ENCODE measurements around the gene GNAI3. TPM values are rescaled to one million over a fixed set of nuclear protein-coding genes. Genes with fewer than 3 reads are reported as not detected.

GNAI3 gene
- total and polyA plus RNA-seq, 2 of the 8 experiments (the other 6 are each of a cell fraction or from before 2014, with no cell fraction given): 4.0 to 9.8 TPM

DNA sequence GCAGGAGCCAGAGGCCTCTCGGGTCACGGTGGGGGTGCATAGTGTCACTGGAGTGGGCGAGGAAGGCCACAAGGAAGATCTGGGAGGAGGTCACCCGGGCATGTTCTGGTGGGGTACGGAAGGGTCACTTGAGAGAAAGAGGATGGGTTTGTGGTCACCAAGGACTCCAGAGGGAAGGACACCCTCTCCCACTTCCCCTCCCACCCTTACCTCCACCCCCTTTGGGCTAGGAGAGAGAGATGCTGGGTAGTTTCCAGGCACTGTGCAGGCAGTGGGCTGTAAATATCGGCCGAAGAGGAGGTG lies 39.6 kb upstream of the GNAI3 start (continued):
- TF ChIP-seq EP300 (IDR thresholded peaks at IDR 0.05; ENCODE audit: borderline replicate concordance in 1 of 2, low read depth in 2 of 2, low read length in 2 of 2): no peak
- no peak for TF ChIP-seq MAFK (IDR thresholded peaks at IDR 0.05; ENCODE audit: low read depth, low read length)
- no peak for TF ChIP-seq HDAC6 (IDR thresholded peaks at IDR 0.05; ENCODE audit: low read depth, low read length)
- TF ChIP-seq NRF1 (IDR thresholded peaks at IDR 0.05; ENCODE audit: low read depth, low read length): no peak

Measured in H1 (cell line).